OCI-M1 (cell line): Measurements from ENCODE around the gene SHROOM2.
A peak's percentile ranks its signal among the peaks of the same experiment; 100 is the strongest.
"Not testable (repeated sequence)": the region's sequence is repeated elsewhere in the genome, so short reads cannot be mapped to it uniquely, and the experiment has no call there.

Experiments used
- DNase-seq: peaks from one replicate; lab custom pipeline; 2025; lab: John Stamatoyannopoulos, UW

SHROOM2 gene, protein sequence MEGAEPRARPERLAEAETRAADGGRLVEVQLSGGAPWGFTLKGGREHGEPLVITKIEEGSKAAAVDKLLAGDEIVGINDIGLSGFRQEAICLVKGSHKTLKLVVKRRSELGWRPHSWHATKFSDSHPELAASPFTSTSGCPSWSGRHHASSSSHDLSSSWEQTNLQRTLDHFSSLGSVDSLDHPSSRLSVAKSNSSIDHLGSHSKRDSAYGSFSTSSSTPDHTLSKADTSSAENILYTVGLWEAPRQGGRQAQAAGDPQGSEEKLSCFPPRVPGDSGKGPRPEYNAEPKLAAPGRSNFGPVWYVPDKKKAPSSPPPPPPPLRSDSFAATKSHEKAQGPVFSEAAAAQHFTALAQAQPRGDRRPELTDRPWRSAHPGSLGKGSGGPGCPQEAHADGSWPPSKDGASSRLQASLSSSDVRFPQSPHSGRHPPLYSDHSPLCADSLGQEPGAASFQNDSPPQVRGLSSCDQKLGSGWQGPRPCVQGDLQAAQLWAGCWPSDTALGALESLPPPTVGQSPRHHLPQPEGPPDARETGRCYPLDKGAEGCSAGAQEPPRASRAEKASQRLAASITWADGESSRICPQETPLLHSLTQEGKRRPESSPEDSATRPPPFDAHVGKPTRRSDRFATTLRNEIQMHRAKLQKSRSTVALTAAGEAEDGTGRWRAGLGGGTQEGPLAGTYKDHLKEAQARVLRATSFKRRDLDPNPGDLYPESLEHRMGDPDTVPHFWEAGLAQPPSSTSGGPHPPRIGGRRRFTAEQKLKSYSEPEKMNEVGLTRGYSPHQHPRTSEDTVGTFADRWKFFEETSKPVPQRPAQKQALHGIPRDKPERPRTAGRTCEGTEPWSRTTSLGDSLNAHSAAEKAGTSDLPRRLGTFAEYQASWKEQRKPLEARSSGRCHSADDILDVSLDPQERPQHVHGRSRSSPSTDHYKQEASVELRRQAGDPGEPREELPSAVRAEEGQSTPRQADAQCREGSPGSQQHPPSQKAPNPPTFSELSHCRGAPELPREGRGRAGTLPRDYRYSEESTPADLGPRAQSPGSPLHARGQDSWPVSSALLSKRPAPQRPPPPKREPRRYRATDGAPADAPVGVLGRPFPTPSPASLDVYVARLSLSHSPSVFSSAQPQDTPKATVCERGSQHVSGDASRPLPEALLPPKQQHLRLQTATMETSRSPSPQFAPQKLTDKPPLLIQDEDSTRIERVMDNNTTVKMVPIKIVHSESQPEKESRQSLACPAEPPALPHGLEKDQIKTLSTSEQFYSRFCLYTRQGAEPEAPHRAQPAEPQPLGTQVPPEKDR (N-terminal part only)

GRCh38 chrX:9785944-9786797, at the start of gene SHROOM2:
Gene SHROOM2, plus strand, starts transcription at chrX:9786429. Its CDS starts 117 bp downstream, at chrX:9786546.
- DNase-seq, result no peak

GRCh38 chrX:9737363-9737762, 48.9 kb upstream of the SHROOM2 start:
- no peak for DNase-seq

GRCh38 chrX:9738151-9738550, 48.1 kb upstream of the SHROOM2 start:
- DNase-seq, result no peak

- DNase-seq, result no peak
Measured at GRCh38 chrX:9739130-9739529, 47.1 kb upstream of the SHROOM2 start.

DNA sequence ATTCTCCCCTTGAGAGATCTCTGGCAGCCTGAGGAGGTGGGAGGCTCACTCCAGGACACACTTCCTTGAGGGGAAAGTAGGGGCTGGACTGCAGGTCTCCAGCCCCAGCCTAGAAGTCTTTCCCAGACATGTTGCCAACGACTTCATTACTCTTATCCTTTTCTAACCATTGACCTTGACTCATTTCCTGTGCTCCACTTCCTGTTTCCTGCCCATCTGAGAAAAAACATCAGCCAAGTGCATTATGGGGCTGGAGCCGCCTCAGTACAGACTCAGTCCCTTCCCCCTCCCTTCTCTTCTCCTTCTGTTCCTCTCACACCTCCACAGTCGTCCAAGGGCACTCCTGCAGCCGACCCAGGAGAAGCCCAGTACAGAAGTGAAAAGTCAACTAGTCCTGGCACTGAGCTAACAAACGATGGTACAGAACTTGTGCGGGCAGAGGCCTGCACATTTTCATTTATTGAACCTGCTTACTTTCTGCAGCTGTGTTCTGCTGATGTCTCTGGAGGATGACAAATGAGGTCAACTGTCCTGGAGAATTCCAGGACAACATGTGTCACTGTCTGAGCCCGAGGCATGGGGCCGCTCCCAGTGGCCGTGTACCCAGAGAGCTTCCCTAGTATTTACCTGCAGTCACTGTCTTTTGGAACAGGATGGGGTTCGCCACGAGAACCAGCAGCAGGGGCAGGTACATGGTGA, 40.7 kb upstream of the SHROOM2 start:
- DNase-seq, result no peak

GRCh38 chrX:9746148-9746888, 39.9 kb upstream of the SHROOM2 start:
- peak; percentile 47 for DNase-seq

DNA sequence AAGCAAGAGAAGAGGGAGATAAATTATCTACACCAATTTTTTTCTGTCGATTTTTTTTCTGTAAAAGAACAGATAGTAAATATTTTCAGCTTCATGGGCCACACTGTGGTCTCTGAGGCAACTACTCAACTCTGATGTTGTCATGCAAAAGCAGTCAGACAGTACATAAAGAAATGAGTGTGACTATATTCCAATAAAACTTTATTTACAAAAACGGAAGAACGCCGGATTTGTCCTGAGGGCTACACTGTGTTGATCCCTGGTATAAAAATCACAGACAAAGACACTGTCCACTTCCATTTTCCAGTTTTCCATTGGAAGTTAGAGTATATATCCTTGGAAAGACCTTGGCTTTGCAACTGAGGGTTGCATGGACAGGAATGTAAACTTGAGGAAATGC, 38.6 kb upstream of the SHROOM2 start:
- DNase-seq, result no peak

DNA sequence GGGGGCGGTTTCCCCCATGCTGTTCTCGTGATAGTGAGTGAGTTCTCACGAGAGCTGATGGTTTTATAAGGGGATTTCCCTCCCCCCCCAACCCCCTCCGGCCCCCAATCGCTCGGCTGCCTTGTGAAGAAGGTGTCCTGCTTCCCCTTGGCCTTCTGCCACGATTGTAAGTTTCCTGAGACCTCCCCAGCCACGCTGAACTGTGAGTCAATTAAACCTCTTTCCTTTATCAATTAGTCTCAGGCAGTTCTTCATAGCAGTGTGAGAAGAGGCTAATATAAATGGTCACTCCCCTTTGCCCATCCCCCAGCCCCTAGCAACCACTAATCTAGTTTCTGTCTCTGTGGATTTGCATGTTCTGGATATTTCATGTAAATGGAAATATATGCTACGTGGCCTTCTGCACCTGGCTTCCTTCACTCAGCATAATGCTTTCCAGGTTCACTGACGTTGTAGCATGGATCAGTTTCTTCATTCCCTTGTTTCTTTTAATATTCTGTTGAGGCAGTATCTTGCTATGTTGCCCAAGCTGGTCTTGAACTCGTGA, 37.0 kb upstream of the SHROOM2 start:
- no peak for DNase-seq

GRCh38 chrX:9757366-9757765, 28.9 kb upstream of the SHROOM2 start:
- no peak for DNase-seq

- DNase-seq, result no peak
Measured at GRCh38 chrX:9758021-9758638, 28.1 kb upstream of the SHROOM2 start.

DNA sequence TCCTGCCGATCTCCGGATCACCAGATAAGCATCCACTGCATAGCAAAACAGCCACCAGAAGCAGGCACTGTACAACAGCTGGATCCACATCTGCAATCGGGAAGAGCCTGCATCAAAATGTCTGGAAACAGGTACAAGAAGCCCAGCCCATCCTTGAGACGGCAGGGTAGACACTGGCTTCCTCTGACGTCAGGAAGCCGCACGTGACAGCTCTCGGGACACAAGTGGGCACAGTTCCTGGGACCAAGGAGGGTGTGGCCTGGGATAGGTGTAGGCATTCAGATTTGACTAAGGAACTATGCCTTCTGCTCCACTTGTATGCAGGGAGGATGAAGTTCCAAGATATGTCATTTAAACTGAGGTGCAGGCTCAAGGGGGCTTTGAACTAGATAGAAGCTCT, 26.9 kb upstream of the SHROOM2 start:
- DNase-seq, result no peak

- no peak for DNase-seq
Measured at GRCh38 chrX:9765072-9765736, 21.0 kb upstream of the SHROOM2 start.

DNA sequence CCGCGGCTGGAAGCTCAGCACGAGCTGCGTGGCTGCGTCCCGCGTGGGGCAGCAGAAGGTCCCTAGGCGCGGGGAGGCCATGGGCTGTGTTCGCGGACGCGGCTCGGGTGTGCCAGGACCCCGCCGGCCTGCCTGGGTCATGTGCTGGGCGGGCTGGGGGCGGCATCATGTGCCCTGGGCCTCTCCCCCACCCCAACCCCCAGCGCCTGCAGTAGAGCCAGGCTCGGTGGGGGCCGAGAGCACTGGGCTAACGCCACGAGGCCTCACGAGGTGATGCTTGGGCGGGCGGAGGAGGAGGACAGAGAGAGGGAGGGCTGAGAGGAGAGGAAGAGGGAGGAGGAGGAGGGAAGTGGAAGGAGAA, 20.5 kb upstream of the SHROOM2 start, which contains the start of gene GPR143:
GPR143 (minus strand) TSS at position 111 of the 361 bp plus-strand sequence; CDS start at position 81, 30 bp downstream.
- DNase-seq, result no peak

- DNase-seq, result no peak
Measured at GRCh38 chrX:9767375-9767774, 18.9 kb upstream of the SHROOM2 start.

- DNase-seq, result not testable (repeated sequence)
Measured at GRCh38 chrX:9768321-9768839, 17.8 kb upstream of the SHROOM2 start.

GRCh38 chrX:9770319-9770718, 15.9 kb upstream of the SHROOM2 start:
- DNase-seq, result no peak

- no peak for DNase-seq
Measured at GRCh38 chrX:9772943-9773342, 13.3 kb upstream of the SHROOM2 start.

DNA sequence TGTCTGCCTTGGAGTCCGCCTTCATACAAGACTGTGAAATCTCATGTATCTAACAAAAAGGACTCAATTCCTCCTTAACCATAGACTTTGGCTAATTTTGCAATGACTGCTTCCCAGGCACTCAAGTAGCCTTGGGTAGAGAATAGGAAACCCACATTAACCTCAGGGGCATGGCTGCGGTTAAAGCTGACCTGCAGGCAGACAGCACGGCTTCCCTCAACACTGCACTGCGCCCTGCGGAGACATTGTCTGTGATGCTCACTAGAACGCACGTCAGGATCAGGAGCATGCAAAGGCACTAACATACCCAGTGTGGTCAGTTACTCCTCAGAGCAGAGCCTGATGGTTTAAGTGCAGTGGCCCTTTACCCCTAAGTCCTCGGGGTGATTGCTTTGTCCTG, 10.3 kb upstream of the SHROOM2 start:
- peak; percentile 0 for DNase-seq
